ENCODE results near the gene ASPG.

ASPG gene

GRCh38 chr14:104076743-104077142, 8.8 kb upstream of the ASPG start:
- no peak for DNase-seq

DNA sequence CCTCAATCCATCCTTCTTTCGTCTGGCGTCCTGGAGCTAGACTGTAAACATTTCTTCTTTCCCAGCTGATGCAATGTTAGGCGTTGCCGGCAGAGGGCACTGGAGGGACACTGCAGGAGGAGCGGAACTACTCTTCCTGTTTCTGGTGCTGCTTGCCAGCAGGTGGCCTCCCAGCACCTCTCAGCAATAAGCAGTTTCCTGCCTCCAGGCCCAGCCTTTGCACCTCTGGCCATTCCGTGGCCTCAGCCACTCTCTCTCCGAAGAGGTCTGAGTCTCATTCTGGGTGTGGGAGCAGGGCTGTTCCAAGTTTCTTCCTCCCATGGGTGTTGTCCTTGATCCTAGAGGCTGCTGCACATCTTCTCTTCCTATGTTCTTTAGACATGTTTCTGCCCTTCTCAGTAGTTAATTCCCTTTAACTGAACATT, 7.5 kb upstream of the ASPG start:
- DNase-seq: peak; percentile 65

- DNase-seq: no peak
Measured at GRCh38 chr14:104080376-104081260, 4.9 kb upstream of the ASPG start.

GRCh38 chr14:104081261-104081835, 4.2 kb upstream of the ASPG start:
- DNase-seq: no peak

- no peak for DNase-seq
Measured at GRCh38 chr14:104081951-104082464, 3.5 kb upstream of the ASPG start.

DNA sequence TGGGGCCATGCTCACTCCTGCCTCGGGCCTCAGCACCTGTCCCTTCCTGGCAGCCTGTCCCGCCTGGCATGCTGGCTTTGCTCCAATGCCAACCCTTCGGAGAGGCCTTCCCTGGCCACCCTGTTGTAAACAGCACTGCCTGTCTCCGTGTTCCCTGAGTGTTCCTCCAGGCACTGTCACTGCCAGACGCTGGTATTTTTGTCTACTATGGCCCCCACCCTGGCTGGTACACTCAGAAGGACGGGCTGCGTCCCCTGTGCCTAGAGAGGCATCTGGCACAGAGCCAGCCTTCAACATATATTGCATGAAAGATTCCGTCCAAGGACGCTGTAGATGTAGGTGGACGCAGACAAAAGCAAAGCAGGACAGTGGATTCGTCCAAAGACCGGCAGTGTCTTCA, 2.7 kb upstream of the ASPG start:
- DNase-seq: no peak

- no peak for DNase-seq
Measured at GRCh38 chr14:104084251-104085002, 1.1 kb upstream of the ASPG start.

- no peak for DNase-seq
Measured at GRCh38 chr14:104085889-104086201, 345 bp downstream of the ASPG start.

- no peak for DNase-seq
Measured at GRCh38 chr14:104086210-104086660, 735 bp downstream of the ASPG start.

DNA sequence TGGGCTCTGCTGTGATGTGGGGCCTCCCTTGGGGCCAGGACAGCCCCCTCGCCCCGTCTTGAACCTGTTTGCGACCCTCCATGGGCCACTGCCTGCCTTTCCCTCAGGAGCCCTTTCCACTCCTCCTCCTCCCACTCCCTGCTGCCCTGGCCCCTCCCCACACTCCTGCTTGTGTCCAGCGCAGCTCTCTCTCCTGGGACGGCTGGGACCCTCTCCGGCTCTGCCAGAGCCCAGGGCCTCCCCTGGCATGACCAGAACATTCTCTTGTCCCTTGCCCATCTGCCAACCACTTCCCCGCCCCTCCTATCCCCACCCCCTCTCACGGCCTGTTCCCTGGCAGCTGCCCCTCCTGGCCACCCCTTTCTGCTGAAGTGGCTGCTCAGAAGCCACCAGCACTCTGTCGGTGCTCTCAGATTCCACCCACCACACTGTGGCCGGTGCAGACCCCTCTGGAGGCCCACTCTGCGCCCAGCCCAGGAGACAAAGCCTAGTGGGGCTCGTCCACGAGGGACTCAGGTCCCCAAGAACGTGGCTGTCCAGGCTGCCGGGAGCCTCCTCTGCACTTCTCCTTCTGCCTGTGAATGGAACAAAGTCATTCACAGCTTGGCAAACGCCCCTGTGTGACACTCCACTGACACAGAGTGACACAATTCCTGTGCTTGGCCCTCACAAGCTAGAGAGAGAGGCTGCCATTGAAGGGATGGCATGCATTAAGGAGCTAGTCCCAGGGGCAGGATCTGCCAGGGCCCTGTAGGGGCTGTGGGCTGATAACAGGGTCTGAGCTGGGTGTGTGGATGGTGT, 1.4 kb downstream of the ASPG start:
- DNase-seq: no peak

GRCh38 chr14:104087505-104087904, 2.0 kb downstream of the ASPG start:
- no peak for DNase-seq

GRCh38 chr14:104087981-104088850, 2.7 kb downstream of the ASPG start:
- no peak for DNase-seq

DNA sequence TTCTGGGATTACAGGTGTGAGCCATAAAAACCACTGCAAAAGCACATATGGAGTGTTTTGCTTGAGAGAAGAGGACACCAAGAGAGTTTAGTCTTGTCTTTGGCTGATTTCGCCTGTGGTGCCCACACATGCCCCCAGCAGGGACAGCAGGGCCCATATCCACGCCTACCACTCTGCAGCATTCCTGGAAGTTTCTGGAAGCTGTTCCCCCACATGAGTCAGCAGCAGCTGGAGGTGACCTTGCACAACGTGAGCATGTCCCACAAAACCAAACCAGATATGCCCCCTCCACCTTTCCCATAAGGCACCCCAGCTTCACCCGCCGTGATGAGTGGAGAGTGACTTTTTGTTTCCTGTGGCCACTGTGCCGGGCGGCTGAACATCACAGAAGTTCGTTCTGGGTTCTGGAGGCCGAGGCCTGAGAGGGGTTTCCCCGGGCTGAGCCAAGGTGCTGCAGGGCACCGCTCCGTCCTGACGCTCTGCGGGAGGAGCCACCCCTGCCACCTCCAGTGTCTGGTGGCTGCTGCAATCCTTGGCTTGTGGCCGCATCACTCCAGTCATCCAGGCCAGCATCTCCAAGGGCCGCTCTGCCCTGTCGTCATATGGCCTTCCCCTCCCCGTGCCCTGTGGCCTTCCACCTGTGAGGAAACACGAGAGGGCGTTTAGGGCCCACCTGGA, 4.7 kb downstream of the ASPG start:
- DNase-seq: no peak

DNA sequence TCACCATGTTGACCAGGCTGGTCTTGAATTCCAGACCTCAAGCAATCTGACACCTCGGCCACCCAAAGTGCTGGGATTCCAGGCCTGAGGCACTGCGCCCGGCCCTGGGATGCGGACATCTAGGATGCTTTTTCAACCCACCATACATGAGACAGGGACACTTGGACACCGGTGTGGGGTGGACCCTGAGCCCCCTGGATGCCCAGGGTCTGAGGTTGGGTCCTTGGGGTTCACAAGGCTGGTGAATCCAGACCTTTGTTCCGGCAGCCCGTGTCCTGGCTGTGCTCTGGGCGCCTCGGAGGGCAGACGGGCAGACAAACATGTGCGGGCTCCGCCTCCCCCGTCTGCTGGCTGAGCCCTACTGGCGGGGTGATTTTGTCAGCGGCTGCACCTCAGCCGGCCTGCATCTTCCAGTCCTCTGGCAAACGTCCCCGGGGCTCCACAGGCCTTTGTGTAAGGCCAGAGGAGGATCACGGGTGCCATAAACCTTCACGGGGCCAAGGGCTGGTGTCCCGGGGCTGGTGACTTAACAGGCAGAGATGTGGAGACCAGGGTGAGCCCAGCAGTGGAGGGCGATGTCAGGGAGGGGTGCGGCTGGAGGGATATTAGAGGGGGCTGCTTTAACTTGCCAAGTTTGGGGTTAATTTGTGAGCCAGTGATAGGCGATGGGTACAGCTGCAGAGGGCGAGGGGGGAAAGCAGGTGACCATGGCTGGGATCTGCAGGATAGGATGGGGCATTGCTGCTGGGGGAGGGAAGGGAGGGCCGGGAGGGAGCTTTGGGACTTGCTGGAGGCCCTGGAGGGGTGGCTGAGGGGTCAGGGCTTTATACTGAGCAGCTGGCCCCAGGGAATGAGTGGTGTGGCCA, 5.8 kb downstream of the ASPG start:
- no peak for DNase-seq

DNA sequence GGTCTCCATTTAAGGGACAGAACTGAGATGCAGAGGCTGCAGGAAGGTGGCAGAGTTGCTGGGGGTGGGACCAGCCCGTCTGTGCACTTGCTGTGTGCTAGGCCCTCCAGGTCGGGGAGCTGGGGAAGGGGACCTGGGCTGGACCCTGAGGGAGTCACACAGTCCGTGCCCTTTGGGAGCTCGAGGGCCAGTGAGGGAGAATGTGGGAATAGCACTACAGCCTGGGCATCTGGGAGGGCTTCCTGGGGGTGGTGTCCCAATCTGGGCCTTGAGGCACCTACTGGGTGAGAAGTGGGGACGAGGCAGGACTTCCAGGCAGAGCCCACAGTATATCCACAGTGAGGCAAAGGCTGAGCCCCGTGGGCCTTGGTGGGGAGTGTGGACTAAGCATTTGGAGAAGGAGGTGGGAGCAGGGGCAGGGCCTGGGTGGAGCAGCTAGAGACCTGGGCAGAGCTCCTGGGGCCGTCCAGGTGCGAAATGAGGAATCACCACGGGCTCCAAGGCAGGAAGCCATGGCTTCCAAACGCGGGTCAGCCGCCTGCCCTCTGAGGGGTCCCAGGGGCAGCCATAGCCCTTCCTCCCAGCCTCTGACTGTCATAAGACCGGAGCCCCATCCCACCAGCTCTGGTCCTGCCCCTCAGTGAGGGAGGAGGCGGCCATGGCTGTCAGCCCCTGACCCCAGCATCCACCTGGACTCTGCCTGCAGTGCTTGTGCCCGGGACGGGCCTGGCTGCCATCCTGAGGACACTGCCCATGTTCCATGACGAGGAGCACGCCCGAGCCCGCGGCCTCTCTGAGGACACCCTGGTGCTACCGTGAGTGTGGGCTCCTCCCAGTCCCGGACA, 6.6 kb downstream of the ASPG start:
- no peak for DNase-seq

- no peak for DNase-seq
Measured at GRCh38 chr14:104092931-104093365, 7.4 kb downstream of the ASPG start.

GRCh38 chr14:104093366-104094055, 8.0 kb downstream of the ASPG start:
- DNase-seq: no peak

GRCh38 chr14:104094056-104094708, 8.7 kb downstream of the ASPG start:
- DNase-seq: no peak
